Retinal pigment epithelial cell (primary cell): ENCODE results near the gene HOXC9.

Experiments
- DNase-seq: peaks from one replicate; pipeline ENCODE4 v3.0.0-alpha.2; 2010; ENCODE audit warnings: low read depth
- H3K4me3 ChIP-seq: 2 replicates; pipeline ENCODE4 v1.5.1; 2011; ENCODE audit warnings: mild to moderate bottlenecking, low read length, control low read depth, moderate library complexity
- TF ChIP-seq, protein P1 (sequence below): conservative IDR thresholded peaks from 2 replicates; pipeline ENCODE4 v1.5.1; 2011; ENCODE audit warnings: low read depth, low read length, control low read depth, inconsistent platforms

Gene HOXC9

DNA sequence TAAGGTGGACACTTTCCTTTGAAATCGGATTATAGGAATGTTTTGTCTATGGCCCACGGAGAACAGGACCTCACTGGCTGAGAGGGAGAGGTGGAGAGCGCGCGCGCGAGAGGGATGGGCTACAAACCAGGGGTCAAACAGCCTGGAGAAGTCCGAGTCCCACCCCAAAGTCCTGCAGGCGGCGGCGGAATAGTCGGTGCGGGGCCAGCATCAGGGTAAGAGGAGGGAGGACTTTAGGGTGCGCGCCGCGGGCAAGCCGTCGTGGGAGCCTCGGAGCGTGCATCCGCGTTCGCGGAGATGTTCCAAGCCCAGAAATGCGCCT is 5.5 kb downstream of the HOXC9 start:
- no peak for DNase-seq
- no peak overlapping the region for H3K4me3 ChIP-seq
- TF ChIP-seq, protein P1, sequence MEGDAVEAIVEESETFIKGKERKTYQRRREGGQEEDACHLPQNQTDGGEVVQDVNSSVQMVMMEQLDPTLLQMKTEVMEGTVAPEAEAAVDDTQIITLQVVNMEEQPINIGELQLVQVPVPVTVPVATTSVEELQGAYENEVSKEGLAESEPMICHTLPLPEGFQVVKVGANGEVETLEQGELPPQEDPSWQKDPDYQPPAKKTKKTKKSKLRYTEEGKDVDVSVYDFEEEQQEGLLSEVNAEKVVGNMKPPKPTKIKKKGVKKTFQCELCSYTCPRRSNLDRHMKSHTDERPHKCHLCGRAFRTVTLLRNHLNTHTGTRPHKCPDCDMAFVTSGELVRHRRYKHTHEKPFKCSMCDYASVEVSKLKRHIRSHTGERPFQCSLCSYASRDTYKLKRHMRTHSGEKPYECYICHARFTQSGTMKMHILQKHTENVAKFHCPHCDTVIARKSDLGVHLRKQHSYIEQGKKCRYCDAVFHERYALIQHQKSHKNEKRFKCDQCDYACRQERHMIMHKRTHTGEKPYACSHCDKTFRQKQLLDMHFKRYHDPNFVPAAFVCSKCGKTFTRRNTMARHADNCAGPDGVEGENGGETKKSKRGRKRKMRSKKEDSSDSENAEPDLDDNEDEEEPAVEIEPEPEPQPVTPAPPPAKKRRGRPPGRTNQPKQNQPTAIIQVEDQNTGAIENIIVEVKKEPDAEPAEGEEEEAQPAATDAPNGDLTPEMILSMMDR, result no peak

DNA sequence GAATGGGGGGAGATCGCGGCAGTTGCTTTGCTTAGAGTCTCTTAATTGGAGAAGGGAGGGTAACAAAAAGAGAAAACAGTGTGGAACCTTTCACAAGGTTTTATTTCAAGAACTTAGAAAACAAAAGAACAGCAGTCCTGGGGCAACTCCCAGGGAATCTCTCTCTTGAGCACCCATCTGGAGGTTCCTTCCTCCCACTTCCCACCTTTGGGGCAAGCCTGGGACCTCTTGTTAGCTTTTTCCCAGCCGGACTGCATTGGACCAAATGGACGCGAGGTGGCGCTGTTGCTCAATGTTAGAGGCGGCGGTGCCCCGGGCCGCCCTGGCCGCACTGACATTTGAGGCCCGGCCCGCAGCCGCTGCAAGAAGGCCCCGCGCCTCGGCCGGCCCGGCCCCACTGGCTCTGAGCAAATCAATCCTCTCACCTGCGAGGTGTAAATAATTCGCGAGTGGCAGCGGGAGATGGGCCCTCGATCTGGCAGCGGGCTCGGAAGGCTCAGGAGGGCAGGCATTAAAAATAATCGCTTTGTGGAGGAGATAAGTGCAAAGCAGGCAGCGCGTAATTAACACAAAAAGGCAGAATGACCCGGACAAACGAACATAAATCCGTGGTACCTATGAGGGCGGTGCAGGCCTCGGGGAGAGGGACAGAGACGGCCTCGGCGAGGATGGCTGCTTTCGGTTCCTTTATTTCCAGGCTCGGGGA is 6.0 kb downstream of the HOXC9 start:
- DNase-seq, result no peak
- no peak overlapping the region for H3K4me3 ChIP-seq
- TF ChIP-seq, protein P1, result peak; percentile 84

DNA sequence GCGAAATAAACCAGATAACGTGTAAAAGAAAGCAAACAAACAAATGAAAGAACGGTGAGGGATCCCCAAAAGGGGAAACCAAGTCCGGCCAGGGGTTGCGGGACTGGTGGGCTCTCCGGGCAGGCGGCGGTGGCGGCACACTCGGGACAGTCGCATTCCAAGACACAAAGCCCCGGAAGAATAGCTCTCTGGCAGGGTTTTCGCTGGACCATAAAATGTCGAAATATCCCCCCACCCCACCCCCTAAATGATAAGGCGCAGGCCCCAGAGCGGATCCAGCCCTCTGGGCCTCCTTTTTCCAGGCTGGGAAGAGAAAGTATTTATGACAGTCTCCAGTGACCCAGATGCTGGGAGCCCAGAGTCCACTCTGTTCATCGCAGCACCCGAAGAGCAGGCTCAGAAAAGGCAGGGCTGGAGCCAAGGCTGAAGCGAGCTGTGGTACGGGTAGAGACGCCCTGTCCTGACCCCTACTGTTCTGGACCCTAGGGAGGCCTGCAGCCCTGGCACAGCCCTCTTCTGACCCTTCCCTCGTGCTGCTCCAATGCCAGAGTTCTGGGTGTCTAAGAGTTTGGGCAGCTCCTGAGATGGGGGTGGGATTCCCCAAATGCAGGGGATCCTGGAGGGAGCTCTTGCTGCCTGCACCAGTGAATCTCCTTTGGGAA is 6.7 kb downstream of the HOXC9 start:
- H3K4me3 ChIP-seq, result no peak overlapping the region
- TF ChIP-seq, protein P1, result no peak
- no peak for DNase-seq

DNA sequence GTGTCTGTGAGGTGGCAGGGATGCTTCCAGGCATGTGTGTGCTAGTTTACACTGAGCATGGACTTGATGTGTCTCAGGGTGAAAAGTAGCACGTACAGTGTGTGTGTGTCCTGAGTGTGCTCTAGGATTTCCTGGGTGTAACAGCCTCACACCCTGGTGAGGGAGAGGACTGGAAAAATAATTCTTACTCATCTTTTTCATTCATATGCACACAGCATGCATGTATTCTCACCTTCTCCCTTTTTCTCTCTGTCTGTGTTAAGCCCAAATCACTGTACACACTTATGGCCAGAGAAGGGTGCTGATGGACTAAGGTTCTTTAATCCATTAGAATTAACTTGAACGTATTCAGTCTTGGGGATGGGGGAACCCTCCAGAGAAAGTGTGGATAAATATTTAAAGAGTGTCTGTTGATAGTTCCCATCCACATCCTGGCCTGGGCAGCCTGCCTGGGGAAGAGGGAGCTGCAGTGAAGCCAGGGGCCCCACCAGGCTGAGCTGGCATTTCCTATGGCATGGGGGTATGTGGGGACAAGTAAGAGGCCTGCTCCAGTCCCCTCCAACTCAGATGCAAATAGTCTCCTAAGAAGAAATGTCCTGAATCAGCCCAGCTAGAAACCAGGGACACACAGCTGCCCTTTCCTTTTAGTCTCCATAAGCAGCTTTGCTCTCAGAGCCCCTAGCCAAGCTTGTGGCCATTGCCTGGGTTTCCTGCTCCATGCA is 7.7 kb downstream of the HOXC9 start:
- DNase-seq, result no peak
- H3K4me3 ChIP-seq, result no peak overlapping the region
- TF ChIP-seq, protein P1, result no peak

DNA sequence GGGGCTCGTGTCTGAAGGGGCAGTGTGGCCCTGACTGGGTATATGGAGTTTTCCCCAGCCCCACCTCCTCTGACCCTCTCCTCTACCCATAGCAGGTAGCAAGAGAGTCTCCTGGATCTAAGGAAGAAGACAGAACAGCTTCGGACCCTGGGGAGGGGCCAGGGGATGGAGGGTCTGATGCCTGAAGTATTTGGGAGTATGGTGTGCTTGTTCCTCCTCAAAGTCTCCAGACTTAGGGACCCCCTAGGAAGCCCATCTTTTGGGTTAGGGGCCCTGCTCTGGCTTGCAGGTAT is 8.2 kb downstream of the HOXC9 start:
- TF ChIP-seq, protein P1, result no peak
- DNase-seq, result no peak
- no peak overlapping the region for H3K4me3 ChIP-seq

DNA sequence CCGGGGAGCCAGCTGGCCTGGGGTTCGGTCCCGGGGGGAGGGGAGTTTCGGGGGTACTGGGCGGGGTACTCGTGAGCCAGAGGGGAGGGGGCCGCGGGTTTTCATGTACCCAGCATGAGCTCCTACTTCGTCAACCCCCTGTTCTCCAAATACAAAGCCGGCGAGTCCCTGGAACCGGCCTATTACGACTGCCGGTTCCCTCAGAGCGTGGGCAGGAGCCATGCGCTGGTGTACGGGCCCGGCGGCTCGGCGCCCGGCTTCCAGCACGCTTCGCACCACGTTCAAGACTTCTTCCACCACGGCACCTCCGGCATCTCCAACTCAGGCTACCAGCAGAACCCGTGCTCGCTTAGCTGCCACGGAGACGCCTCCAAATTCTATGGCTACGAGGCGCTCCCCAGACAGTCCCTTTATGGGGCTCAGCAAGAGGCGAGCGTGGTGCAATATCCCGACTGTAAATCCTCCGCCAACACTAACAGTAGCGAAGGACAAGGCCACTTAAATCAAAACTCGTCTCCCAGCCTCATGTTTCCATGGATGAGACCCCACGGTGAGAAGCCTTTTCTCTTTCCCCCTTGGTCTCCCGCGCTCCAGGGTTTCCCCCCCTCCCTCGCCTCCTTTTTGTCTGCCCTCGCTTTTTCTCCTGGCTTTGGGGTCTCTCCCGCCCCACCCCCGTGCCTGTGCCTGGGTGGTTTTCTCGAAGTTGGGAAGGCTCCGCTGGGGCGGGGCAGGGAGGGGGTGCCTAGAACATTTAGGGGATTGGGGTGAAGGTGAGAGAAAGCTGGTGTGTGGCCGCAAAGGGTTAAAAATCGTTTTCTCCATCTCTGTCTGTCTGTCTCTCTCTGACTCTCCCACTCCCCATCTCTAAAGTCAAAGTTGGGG is 9.5 kb downstream of the HOXC9 start:
- no peak overlapping the region for H3K4me3 ChIP-seq
- TF ChIP-seq, protein P1, result no peak
- no peak for DNase-seq
